Spleen (tissue), 7 donors: ENCODE results near the gene CD48.

Source experiments
- POLR2A ChIP-seq, 3 donors: fragments of 450-650 bp; IDR thresholded peaks; one replicate each; pipeline ENCODE4 v1.5.1; 2017; ENCODE audit warnings: antibody characterized with exemption in 3 of 3, mild to moderate bottlenecking in 1 of 3
- POLR2AphosphoS5 ChIP-seq, 3 donors: sonication (generic); formaldehyde crosslinking; IDR thresholded peaks; one replicate each; pipeline ENCODE4 v1.5.1; 2017; ENCODE audit warnings: antibody characterized with exemption in 3 of 3
- TF ChIP-seq, protein P1 (sequence below), 11 experiments: fragments of 200-600 bp in 7 of 11; fragments of 450-650 bp in 4 of 11; sonication (generic) in 4 of 11; IDR thresholded peaks in 8 of 11; conservative IDR thresholded peaks in 3 of 11; 1 replicate in 7 of 11; 2 replicates in 4 of 11; pipeline versions ENCODE4 v1.4.0 to v1.8.0; 2016 to 2021; ENCODE audit warnings: antibody characterized with exemption in 11 of 11, inconsistent platforms in 4 of 11, mild to moderate bottlenecking in 1 of 11
- donor health status: DM: no; HTN: no; CAD: no; lungs with moderate emphysema.
- donor health status: DM: no; HTN: no; CAD: no.
- donor health status: DM: no; HTN: no; CAD: no.

DNA sequence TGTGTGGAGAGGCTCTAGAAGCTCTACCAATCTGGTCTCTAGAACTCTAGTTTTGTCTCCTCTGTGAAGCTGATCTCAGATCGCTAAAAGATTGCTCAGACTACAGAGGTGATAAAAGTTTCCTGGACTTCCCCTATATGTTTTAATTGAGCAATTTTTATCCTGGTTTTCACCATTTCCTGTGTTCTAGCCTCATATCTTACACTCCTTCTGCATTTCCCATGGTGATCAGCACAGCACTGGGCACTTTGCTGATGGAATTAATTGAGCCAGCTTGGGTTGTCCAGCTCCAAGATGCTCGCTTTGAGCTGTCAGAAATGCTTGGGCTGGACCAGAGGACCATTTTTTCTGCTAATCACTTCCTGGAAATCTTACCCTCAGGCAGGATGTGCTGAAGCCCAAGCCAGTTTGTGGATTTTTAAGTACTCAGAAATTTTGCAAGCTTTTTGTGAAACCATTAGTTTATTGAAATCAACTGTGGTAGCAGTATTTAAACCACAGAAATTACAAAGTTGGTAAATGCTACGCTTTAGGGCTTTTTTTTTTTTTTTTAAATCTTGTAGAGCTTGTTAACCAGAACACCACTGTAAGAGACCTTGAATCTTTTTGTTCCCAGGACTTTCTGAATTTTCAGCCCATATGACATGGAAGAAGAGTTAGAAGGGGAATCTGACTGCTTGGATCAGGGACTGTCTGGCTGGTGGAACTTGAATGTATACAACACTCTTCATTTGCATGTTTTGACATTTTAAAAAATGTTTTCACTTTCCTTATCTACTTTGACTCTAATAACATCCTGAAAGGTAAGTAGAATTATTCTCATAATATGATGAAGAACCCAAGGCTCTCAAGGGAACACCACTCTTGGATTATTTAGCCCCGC is 28.4 kb downstream of the CD48 start:
- TF ChIP-seq POLR2A (IDR thresholded peaks at IDR 0.05) (no peak), POLR2AphosphoS5 (IDR thresholded peaks at IDR 0.05) (no peak)
- TF ChIP-seq, protein P1, sequence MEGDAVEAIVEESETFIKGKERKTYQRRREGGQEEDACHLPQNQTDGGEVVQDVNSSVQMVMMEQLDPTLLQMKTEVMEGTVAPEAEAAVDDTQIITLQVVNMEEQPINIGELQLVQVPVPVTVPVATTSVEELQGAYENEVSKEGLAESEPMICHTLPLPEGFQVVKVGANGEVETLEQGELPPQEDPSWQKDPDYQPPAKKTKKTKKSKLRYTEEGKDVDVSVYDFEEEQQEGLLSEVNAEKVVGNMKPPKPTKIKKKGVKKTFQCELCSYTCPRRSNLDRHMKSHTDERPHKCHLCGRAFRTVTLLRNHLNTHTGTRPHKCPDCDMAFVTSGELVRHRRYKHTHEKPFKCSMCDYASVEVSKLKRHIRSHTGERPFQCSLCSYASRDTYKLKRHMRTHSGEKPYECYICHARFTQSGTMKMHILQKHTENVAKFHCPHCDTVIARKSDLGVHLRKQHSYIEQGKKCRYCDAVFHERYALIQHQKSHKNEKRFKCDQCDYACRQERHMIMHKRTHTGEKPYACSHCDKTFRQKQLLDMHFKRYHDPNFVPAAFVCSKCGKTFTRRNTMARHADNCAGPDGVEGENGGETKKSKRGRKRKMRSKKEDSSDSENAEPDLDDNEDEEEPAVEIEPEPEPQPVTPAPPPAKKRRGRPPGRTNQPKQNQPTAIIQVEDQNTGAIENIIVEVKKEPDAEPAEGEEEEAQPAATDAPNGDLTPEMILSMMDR (IDR thresholded peaks at IDR 0.05 in 8 of 11, conservative IDR thresholded peaks at IDR 0.05 in 3 of 11): no peak
